T-helper 2 cell treated with Interferon-gamma antibody and Interleukin-4, amounts not matched to agents 100 ng/mL and 5 ng/mL, for 36 hours (primary cell): ENCODE measurements around the gene CYP24A1. TPM values are rescaled to one million over a fixed set of nuclear protein-coding genes. Genes with fewer than 3 reads are reported as not detected.

Source experiments
- intact Hi-C: fragments of 100-400 bp; cut with micrococcal nuclease; formaldehyde crosslinking; loops from one replicate; pipeline ENCODE4 v1.15.1; 2023
- total RNA-seq: library from RNA; stranded (reverse); gene quantifications from 2 replicates; pipeline ENCODE4 v1.2.3, GENCODE V29; 2022

CYP24A1 gene
- total RNA-seq, 1 donor from 2014 or later, result not detected

DNA sequence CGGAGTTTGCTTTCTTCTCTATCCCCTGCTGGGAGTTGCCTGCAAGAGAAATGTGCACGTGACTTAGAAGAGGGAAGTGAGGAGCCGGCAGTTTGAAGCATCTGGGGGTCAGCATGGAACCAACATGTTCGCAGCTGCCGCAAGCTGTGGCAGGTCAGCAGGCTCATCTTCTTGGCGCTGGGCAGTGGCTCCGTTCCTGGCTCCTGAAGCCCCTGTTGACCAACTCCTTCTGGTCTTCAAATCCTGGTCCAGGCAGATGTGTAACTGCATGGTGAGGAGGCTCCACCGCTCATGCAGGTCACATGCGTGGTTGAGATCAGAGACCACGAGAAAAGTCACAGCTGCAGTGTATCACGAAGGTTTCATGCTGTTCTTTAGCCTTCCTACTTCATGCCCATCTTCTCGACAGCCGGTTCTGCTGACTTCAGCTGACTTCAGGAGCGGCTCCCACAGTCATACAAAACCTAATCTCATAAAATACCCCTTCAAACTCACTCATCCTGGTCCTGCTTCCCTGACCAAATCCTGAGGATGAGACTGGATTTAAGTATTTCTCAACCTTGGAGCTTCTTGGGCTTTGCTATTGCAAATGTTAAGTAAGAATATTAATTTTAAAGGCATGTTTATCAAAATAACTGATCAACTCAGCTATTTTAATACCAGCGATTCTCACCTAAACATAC is 58.5 kb downstream of the CYP24A1 start:
- intact Hi-C loops, result no loop called here

DNA sequence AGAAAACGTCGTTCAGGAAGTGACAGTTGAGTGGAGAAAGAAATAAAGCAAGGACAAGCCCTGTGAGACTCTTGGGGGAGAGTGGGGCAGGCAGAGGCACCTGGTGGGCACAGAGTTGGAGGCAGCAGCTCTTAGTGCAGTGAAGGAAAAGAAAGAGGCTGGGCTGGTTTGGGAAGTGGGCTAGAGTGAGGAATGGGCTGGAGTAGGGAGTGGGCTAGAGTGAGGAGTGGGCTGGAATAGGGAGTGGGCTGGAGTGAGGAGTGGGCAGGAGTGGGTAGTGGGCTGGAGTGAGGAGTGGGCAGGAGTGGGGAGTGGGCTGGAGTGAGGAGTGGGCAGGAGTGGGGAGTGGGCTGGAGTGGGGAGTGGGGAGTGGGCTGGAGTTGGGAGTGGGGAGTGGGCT is 59.7 kb downstream of the CYP24A1 start:
- intact Hi-C loops, result no loop called here

DNA sequence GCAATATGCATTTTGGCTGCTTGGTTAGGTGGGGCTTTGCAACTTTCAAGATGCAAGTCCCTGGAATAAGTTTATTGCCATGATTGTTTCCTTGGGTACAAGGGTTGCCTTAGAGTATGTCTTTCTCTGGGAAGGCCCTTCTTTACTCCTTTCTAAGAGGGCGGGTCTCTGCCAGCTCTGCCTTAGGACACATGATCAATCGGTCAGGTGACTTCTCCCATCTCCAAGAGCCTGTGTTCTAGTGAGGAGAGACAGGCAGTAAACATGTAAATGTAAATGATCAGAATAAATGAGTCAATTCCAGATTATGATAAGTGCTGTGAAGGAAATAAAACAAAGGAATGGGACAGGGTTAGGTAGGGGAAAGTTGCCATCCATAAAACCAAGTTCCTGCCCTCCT is 60.2 kb downstream of the CYP24A1 start:
- intact Hi-C loops, result no loop called here

DNA sequence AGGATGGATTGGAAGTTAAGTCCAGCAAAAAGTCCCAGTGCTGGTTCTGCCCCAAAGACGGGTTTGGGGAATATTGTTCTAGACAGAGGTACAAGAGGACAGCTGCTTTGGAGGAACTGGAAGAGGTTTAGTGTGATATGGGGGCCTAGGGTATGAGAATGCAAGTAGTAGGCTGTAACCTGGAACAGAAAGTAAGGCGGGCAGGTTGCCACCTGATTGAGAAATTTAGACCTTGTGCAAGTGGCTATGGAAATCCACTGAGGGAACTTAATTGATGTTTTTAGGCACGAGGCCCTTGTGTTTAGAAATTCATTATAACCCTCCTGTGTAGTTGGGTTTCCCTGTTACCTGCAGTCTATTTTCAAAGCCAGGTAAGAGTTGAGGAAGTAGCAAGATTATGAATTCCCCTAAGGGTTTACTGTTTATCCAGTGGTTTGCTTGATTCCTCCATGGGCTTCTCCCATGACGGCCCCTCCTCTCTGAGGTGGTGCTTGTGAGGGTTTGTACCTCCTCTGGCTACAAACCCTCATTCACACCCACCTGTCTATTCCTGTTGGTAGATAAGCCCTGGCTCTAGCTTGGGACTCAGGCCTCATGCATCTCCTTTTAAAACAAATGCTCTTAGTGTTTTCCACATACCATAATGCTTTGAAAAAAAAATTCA is 61.4 kb downstream of the CYP24A1 start:
- intact Hi-C loops, result no loop called here

DNA sequence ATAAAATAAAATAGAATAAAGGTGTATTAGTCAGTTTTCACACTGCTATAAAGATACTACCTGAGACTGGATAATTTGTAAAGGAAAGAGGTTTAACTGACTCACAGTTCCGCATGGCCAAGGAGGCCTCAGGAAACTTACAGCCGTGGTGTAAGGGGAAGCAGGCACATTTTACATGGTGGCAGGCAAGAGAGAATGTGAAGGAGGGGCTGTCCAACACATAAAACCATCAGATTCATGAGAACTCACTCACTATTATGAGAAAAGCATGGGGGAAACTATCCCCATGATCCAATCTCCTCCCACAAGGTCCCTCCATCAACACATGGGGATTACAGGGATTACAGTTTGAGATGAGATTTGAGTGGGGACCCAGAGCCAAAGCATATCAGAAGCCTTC is 62.3 kb downstream of the CYP24A1 start:
- intact Hi-C loops, result no loop called here

DNA sequence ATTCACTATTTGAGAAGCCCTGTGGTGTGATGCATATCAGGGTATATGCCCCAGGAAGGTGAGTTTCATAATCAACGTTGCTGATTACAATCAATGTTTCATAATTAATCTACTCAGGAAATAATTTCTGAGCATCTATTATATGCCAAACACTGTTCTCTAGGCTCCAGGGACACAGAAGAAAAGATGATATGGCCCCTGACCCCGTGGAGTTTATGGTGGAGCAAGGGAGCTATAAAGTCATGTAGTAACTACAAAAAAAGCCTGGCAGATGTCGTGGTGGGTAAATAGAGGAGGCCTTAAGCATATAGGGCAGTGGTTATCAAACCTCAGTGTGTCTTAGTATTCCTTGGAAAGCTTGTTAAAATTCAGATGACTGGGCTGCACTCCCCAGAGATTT is 63.3 kb downstream of the CYP24A1 start:
- intact Hi-C loops, result no loop called here

DNA sequence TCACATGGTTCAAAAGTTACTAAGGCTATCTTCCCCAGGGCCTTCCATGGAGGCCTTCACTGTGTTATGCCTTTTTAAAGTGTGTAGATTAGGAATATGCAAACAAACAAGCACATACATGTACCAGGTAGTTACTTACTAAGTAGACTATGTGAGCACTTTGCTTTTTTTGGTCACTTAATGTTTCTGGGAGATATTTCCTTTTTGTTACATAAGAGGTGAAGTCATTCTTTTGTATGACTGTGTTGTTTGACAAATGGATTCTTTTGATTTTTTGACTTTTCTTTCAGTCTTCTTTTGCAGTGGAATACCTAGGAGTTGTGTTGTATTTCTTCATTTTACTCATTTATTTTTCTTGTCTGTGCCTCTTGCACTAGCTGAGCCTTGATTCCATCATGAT is 63.7 kb downstream of the CYP24A1 start:
- intact Hi-C loops, result no loop called here

DNA sequence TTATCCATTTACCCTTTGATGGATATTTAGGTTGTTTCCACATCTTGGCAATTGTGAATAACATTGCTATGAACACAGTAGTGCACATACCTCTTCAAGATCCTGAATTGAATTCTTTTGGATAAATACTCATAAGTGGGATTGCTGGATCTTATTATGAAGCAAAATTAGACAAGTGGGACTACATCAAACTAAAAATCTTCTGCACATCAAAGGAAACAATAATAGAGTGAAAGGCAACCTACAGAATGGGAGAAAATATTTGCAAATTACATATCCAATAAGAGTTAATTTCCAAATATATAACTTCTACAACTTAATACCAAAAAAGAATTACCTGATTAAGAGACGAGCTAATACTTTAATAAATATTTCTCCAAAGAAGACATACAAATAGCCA is 65.0 kb downstream of the CYP24A1 start:
- intact Hi-C loops, result no loop called here

DNA sequence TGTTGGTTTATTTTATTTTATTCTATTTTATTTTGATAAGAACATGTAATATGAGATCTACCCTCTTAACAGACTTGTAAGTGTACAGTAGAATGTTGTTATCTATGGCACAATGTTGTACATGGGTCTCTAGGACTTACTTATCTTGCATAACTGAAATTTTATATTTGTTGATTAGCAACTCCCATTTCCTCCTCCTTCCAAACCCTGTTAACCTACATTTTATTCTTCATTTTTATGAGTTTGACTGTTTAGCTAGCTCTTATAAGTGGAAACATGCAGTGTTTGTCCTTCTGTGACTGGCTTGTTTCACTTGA is 65.5 kb downstream of the CYP24A1 start:
- intact Hi-C loops, result no loop called here

DNA sequence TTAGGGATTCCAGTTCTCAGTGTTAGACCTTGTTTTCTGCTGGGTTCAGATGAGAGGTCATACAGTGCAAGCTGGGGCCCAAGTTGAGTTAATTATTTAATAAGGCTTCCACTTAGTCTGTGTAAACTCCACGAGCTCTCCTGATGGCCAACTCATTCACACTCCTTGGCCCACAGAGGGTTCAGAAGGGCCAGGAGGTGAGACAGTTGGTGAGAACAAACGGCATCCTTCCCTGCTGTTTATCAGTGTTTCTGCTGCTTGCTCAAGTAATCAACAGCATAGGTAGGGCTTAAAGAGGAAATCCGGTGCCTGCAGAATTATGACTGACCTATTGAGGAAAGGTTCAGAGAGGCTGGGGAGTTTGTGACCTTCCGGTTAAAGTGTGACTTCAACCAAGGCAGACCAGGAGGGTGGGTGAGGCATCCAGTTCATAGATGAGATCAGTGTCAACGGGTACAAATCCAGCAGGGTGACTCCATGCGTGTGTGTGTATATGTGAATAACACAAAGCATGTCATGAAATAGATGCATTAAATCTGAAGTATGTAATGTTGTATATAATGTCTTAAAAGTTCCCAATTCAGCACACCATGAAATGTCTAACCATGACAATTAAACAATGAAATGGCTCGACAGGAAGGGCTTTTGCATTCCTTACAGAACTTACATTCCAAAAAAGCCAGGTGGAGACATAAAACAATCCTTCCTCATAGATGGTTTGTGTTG is 66.0 kb downstream of the CYP24A1 start:
- intact Hi-C loops, result no loop called here

DNA sequence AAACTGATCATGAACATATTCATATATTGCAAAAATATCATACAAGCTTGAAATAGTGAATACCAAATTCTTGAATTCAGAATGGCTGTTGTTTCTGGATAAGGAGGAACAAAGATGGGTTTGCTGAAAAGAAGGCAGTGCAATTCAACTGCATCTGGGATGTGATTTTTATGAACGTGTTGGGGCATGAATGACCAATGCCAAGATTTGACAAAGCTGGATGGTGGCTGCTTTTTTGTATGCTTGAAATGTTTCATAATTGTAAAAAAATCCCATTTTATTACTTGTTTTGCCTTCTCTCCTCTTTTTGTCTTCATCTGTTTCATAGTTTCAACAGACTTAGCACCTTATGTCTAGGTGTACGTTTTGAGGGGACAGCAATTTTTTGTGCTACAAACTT is 66.6 kb downstream of the CYP24A1 start:
- intact Hi-C loops, result no loop called here

DNA sequence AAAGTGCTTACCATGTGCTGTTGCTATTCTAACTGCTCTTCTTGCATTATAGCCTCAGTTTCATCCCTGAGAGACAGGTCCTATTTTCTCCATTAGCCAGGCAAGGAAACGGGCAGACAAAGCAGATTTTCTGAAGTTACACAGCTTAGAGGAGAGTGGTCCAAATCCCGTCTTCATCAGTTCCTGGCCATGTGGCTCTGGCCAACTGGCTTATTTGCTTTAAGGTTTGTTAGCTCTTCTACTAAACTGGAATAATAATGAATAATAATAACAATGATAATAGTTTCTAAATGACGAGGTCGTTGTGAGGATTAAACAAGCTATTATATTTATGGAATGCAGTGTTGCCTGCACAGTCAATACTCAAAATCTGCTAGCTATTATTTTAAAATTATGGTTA is 67.6 kb downstream of the CYP24A1 start:
- intact Hi-C loops, result no loop called here

DNA sequence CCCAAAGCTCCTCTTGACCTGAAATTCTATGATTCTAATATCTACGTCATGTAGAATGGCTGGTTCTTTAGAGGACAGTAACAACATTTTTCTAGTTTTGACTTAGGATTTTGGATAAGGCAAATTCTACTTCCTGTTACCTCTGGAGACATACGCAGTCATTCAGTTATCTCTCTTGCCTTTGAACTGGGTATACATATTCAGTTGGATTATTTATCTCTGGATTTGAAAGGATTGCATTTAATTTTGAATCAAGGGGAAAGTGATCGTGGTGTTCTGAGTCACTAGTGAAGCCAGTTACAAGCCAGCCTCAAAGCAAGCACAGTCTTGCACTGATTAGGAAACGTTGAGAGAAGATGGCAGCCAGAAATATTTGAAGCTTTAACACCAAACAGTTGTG is 68.1 kb downstream of the CYP24A1 start:
- intact Hi-C loops, result no loop called here

DNA sequence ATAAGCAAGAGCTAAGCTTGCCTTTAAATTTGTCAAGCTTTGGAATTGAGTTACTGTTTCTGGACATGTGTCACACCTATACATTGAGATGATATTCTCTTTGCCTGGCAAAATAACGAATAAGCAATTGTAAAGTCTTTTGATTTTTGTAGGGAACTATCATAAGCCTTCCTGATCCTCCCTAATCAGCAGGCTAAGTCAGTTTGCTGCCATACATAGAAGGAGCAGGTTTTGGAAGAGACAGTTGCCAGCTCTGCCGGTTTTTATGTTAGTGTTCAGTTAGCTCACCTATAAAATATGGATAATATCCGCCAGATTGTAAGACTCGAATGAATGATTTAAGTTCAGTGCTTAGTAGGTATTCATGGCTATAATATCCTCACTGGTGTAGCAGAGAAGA is 69.0 kb downstream of the CYP24A1 start:
- intact Hi-C loops, result no loop called here

DNA sequence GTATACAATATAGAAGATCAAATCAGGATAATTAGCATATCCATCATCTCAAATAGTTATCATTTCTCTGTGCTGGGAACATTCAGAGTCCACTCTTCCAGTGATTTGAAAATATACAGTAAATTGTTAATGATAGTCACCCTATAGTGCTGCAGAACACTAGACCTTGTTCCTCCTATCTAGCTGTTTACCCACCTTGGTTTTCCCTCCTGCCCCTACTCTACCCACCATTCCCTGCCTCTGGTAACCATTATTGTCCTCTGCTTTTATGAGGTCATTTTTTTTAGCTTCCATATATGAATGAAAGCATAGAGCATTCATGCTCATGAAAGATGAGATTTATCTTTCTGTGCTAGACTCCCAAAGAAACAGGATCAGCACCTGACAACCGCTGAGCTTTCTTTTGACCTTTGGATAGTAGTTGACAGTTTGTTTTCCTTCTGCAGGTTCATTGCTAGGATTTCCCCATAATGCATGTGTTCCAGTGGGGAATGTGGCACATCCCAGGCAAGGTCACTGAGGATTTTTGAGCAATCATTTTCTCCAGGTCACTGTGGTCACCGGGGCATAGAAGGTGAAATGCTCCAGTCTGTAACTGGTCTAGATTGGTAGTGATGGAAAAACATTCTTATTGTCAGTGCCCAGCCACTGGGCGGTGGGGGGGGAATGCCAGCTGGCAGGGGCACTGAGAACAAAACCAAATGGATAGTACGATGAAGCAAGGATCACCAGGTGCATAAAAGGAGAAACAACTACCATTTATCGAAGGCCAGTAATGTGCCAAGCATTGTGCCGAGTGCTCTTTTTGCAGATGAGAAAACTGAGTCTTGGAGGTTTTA is 69.8 kb downstream of the CYP24A1 start:
- intact Hi-C loops, result no loop called here

Other genes with a start within 250 kb of the CYP24A1 start
- not detected in 2 replicates for gene BCAS1, start 103.4 kb downstream of the CYP24A1 start, total RNA-seq
- gene PFDN4, start 34.1 kb upstream of the CYP24A1 start, total RNA-seq, result 29.2 and 30.4 TPM in 2 replicates